Glutamatergic neuron (in vitro differentiated cells): ENCODE data around the gene AUTS2. TPM values are rescaled to one million over a fixed set of nuclear protein-coding genes. Genes with fewer than 3 reads are reported as not detected.
A peak's percentile ranks its signal among the peaks of the same experiment; 100 is the strongest.

ENCODE experiments used
- DNase-seq: peaks from one replicate; pipeline ENCODE4 v3.0.0; 2022
- H3K27ac Mint-ChIP-seq: one replicate; pipeline ENCODE4 v1.8.0; 2020; ENCODE audit warnings: mild to moderate bottlenecking, mixed read lengths, inconsistent platforms; ENCODE audit not compliant: unreplicated experiment
- H3K27me3 Mint-ChIP-seq: one replicate; pipeline ENCODE4 v1.8.0; 2020; ENCODE audit warnings: mild to moderate bottlenecking, moderate library complexity, mixed read lengths, inconsistent platforms; ENCODE audit not compliant: unreplicated experiment
- H3K36me3 Mint-ChIP-seq: one replicate; pipeline ENCODE4 v1.8.0; 2020; ENCODE audit warnings: mild to moderate bottlenecking, mixed read lengths, inconsistent platforms; ENCODE audit not compliant: unreplicated experiment
- H3K4me1 Mint-ChIP-seq: one replicate; pipeline ENCODE4 v1.8.0; 2020; ENCODE audit warnings: mild to moderate bottlenecking, low read depth, mixed read lengths, inconsistent platforms; ENCODE audit not compliant: unreplicated experiment
- H3K4me3 Mint-ChIP-seq: one replicate; pipeline ENCODE4 v1.8.0; 2020; ENCODE audit warnings: mild to moderate bottlenecking, mixed read lengths, inconsistent platforms; ENCODE audit not compliant: unreplicated experiment
- H3K9me3 Mint-ChIP-seq: one replicate; pipeline ENCODE4 v1.8.0; 2020; ENCODE audit warnings: mild to moderate bottlenecking, moderate library complexity, mixed read lengths, inconsistent platforms; ENCODE audit not compliant: unreplicated experiment
- CTCF ChIP-seq: fragments of 200-600 bp; sonication (generic); IDR thresholded peaks from one replicate; pipeline ENCODE4 v1.5.0; 2021; ENCODE audit not compliant: partially characterized antibody, unreplicated experiment
- total RNA-seq: library from RNA; stranded (reverse); fragmentation: NEBNext Ultra II Directional; extraction: Animal tissue kit (Norgen Biotek cat#: 25700); gene quantifications from one replicate; pipeline ENCODE4 v1.2.1, GENCODE V29; 2021; ENCODE audit not compliant: unreplicated experiment

AUTS2 gene
- total RNA-seq, 1 donor from 2014 or later: 300 TPM

GRCh38 chr7:69769826-69770225 is 171.6 kb downstream of the AUTS2 start:
- TF ChIP-seq CTCF: no peak
- Mint-ChIP-seq H3K4me1 (peaks cover 21% of the 10 kb centered on the region), H3K9me3 (peaks cover 10% of the 10 kb centered on the region), H3K27ac (no peak overlapping the region), H3K36me3 (no peaks in the 10 kb centered on the region), H3K27me3 (no peaks in the 10 kb centered on the region), H3K4me3 (no peak overlapping the region)
- DNase-seq: no peak

GRCh38 chr7:69770613-69771012 is 172.3 kb downstream of the AUTS2 start:
- peaks cover 12% of the 10 kb centered on the region for H3K9me3 Mint-ChIP-seq

GRCh38 chr7:69772718-69773436 is 174.6 kb downstream of the AUTS2 start:
- Mint-ChIP-seq H3K4me1 (peaks cover 39% of the 10 kb centered on the region), H3K27ac (no peak overlapping the region), H3K36me3 (no peaks in the 10 kb centered on the region), H3K4me3 (no peak overlapping the region), H3K27me3 (no peaks in the 10 kb centered on the region), H3K9me3 (peaks cover 12% of the 10 kb centered on the region)
- TF ChIP-seq CTCF: no peak
- no peak for DNase-seq

More at GRCh38 chr7:69770613-69771012, 172.3 kb downstream of the AUTS2 start:
- no peaks in the 10 kb centered on the region for H3K36me3 Mint-ChIP-seq
- H3K4me3 Mint-ChIP-seq: no peak overlapping the region
- H3K27ac Mint-ChIP-seq: no peak overlapping the region
- DNase-seq: no peak
- H3K27me3 Mint-ChIP-seq: no peaks in the 10 kb centered on the region
- H3K4me1 Mint-ChIP-seq: peaks cover 28% of the 10 kb centered on the region
- no peak for TF ChIP-seq CTCF

- no peak for DNase-seq
- no peak for TF ChIP-seq CTCF
- Mint-ChIP-seq H3K9me3 (peaks cover 12% of the 10 kb centered on the region), H3K4me3 (no peak overlapping the region), H3K27me3 (no peaks in the 10 kb centered on the region), H3K36me3 (no peaks in the 10 kb centered on the region), H3K4me1 (peaks cover 41% of the 10 kb centered on the region), H3K27ac (no peak overlapping the region)
Observed at GRCh38 chr7:69773535-69774225, 175.4 kb downstream of the AUTS2 start.

GRCh38 chr7:69775231-69775771 is 177.0 kb downstream of the AUTS2 start:
- H3K27me3 Mint-ChIP-seq: no peaks in the 10 kb centered on the region
- H3K36me3 Mint-ChIP-seq: no peaks in the 10 kb centered on the region
- H3K4me3 Mint-ChIP-seq: peak overlapping the region; percentile 59
- TF ChIP-seq CTCF: no peak
- H3K4me1 Mint-ChIP-seq: peaks cover 38% of the 10 kb centered on the region
- peak; percentile 29 for DNase-seq
- peaks cover 7% of the 10 kb centered on the region for H3K9me3 Mint-ChIP-seq
- peak overlapping the region; percentile 83 for H3K27ac Mint-ChIP-seq
